ENCODE measurements around the gene TANC1. TPM values are rescaled to one million over a fixed set of nuclear protein-coding genes. Genes with fewer than 3 reads are reported as not detected.

Gene TANC1
- total and polyA plus RNA-seq, 2 experiments from 2014 or later = 2.8 to 9.5 TPM

DNA sequence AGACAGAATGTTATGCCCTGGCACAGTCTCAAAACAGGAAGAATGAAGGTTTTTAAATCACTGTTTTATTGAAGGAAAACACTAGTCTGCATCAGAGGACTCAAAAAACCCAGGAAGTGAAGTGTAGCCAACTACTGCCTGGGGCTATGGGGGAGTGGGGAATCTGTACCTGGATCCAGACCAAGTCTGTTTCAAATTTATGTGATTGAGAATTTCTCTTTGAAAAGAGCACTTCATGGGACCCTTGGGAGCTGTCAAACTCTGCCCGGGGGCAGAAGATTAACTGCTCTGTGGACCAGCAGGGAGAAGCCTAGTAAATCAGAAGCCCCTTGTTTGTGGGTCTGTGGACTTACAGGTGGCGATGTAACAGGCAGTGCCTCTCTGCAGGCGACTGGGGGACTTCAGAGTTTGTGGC, 45.3 kb upstream of the TANC1 start:
- Histone ChIP-seq H3K27me3 (ENCODE audit: insufficient read depth) (no peaks in the 10 kb centered on the region), H3K4me3 (no peak overlapping the region), H3K27ac (ENCODE audit: low read depth) (no peak overlapping the region), H3K9me2 (ENCODE audit: insufficient read depth) (no peaks in the 10 kb centered on the region; the same call in none of the 2 replicates), H3F3A (replicated peaks; ENCODE audit: low read depth) (no peaks in the 10 kb centered on the region), H4K20me1 (replicated peaks; ENCODE audit: insufficient read depth) (no peaks in the 10 kb centered on the region), H3K79me2 (replicated peaks; ENCODE audit: insufficient read depth) (no peaks in the 10 kb centered on the region), H2AFZ (peak overlapping the region; percentile 45), H3K4me1 (ENCODE audit: insufficient read depth) (peaks cover 25% of the 10 kb centered on the region), H3K36me3 (ENCODE audit: insufficient read depth) (no peaks in the 10 kb centered on the region), H3K4me2 (0 out of 2 replicates have a peak overlapping the region, but pooled peaks have one; percentile 21)
- ATAC-seq = peak; percentile 76
- DNase-seq (ENCODE audit: low spot score) = peak; percentile 23
- Mint-ChIP-seq H3K27ac (no peak overlapping the region; the same call in 1 of the 2 replicates), H3K36me3 (ENCODE audit: low read depth) (no peaks in the 10 kb centered on the region), H3K4me3 (no peak overlapping the region), H3K4me1 (peaks cover 25% of the 10 kb centered on the region), H3K9me3 (peaks cover 10% of the 10 kb centered on the region; the same call in 2 of the 3 replicates), H3K27me3 (ENCODE audit: insufficient read depth, low read depth, poor library complexity) (peaks cover 3% of the 10 kb centered on the region)
- TF ChIP-seq, protein P1, sequence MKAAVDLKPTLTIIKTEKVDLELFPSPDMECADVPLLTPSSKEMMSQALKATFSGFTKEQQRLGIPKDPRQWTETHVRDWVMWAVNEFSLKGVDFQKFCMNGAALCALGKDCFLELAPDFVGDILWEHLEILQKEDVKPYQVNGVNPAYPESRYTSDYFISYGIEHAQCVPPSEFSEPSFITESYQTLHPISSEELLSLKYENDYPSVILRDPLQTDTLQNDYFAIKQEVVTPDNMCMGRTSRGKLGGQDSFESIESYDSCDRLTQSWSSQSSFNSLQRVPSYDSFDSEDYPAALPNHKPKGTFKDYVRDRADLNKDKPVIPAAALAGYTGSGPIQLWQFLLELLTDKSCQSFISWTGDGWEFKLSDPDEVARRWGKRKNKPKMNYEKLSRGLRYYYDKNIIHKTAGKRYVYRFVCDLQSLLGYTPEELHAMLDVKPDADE (IDR thresholded peaks at IDR 0.05) = no peak
- TF ChIP-seq, protein P2, sequence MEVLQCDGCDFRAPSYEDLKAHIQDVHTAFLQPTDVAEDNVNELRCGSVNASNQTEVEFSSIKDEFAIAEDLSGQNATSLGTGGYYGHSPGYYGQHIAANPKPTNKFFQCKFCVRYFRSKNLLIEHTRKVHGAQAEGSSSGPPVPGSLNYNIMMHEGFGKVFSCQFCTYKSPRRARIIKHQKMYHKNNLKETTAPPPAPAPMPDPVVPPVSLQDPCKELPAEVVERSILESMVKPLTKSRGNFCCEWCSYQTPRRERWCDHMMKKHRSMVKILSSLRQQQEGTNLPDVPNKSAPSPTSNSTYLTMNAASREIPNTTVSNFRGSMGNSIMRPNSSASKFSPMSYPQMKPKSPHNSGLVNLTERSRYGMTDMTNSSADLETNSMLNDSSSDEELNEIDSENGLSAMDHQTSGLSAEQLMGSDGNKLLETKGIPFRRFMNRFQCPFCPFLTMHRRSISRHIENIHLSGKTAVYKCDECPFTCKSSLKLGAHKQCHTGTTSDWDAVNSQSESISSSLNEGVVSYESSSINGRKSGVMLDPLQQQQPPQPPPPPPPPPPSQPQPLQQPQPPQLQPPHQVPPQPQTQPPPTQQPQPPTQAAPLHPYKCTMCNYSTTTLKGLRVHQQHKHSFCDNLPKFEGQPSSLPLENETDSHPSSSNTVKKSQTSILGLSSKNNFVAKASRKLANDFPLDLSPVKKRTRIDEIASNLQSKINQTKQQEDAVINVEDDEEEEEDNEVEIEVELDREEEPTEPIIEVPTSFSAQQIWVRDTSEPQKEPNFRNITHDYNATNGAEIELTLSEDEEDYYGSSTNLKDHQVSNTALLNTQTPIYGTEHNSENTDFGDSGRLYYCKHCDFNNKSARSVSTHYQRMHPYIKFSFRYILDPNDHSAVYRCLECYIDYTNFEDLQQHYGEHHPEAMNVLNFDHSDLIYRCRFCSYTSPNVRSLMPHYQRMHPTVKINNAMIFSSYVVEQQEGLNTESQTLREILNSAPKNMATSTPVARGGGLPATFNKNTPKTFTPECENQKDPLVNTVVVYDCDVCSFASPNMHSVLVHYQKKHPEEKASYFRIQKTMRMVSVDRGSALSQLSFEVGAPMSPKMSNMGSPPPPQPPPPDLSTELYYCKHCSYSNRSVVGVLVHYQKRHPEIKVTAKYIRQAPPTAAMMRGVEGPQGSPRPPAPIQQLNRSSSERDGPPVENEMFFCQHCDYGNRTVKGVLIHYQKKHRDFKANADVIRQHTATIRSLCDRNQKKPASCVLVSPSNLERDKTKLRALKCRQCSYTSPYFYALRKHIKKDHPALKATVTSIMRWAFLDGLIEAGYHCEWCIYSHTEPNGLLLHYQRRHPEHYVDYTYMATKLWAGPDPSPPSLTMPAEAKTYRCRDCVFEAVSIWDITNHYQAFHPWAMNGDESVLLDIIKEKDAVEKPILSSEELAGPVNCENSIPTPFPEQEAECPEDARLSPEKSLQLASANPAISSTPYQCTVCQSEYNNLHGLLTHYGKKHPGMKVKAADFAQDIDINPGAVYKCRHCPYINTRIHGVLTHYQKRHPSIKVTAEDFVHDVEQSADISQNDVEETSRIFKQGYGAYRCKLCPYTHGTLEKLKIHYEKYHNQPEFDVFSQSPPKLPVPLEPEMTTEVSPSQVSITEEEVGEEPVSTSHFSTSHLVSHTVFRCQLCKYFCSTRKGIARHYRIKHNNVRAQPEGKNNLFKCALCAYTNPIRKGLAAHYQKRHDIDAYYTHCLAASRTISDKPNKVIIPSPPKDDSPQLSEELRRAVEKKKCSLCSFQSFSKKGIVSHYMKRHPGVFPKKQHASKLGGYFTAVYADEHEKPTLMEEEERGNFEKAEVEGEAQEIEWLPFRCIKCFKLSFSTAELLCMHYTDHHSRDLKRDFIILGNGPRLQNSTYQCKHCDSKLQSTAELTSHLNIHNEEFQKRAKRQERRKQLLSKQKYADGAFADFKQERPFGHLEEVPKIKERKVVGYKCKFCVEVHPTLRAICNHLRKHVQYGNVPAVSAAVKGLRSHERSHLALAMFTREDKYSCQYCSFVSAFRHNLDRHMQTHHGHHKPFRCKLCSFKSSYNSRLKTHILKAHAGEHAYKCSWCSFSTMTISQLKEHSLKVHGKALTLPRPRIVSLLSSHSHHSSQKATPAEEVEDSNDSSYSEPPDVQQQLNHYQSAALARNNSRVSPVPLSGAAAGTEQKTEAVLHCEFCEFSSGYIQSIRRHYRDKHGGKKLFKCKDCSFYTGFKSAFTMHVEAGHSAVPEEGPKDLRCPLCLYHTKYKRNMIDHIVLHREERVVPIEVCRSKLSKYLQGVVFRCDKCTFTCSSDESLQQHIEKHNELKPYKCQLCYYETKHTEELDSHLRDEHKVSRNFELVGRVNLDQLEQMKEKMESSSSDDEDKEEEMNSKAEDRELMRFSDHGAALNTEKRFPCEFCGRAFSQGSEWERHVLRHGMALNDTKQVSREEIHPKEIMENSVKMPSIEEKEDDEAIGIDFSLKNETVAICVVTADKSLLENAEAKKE (CRISPR knock-in tag; IDR thresholded peaks at IDR 0.05) = 0 out of 2 replicates have a peak, but pooled peaks have one; percentile 3
- no peak for TF ChIP-seq STAT1 (IDR thresholded peaks at IDR 0.05; ENCODE audit: unreplicated experiment)

DNA sequence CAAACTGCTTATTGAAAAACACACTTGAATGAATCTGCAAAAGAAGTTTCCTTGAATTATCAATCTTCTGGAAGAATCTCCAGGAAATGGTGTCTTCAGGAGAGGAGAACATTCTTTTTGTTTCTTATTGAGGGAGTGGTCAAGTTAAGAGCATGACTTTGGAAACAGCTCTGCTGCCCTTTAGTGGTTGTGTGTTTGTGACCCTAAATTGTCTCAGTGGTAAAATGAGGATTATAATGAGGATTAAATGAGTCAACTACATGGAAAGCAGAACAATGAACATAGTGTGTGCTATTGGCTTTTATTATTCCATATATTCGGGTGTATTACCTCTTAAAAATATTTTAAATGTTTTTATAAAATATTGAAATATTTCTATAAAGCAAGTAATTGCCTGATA, 44.8 kb upstream of the TANC1 start:
- Histone ChIP-seq H3K4me2 (no peak overlapping the region), H3K27me3 (ENCODE audit: insufficient read depth) (no peaks in the 10 kb centered on the region), H3K36me3 (ENCODE audit: insufficient read depth) (no peaks in the 10 kb centered on the region), H3K27ac (ENCODE audit: low read depth) (no peak overlapping the region), H3K4me3 (no peak overlapping the region), H3K4me1 (ENCODE audit: insufficient read depth) (peaks cover 25% of the 10 kb centered on the region), H3K79me2 (replicated peaks; ENCODE audit: insufficient read depth) (no peaks in the 10 kb centered on the region), H3K9me2 (ENCODE audit: insufficient read depth) (no peaks in the 10 kb centered on the region; the same call in none of the 2 replicates), H4K20me1 (replicated peaks; ENCODE audit: insufficient read depth) (no peaks in the 10 kb centered on the region), H2AFZ (peak overlapping the region; percentile 45), H3F3A (replicated peaks; ENCODE audit: low read depth) (no peaks in the 10 kb centered on the region)
- Mint-ChIP-seq H3K27ac (no peak overlapping the region), H3K4me3 (no peak overlapping the region), H3K9me3 (peaks cover 10% of the 10 kb centered on the region; the same call in 2 of the 3 replicates), H3K36me3 (ENCODE audit: low read depth) (no peaks in the 10 kb centered on the region), H3K4me1 (peaks cover 25% of the 10 kb centered on the region), H3K27me3 (ENCODE audit: insufficient read depth, low read depth, poor library complexity) (peaks cover 3% of the 10 kb centered on the region)
- ATAC-seq (no peak), DNase-seq (ENCODE audit: low spot score) (peak; percentile 16)
- TF ChIP-seq, protein P1 (IDR thresholded peaks at IDR 0.05) = no peak
- TF ChIP-seq, protein P3, sequence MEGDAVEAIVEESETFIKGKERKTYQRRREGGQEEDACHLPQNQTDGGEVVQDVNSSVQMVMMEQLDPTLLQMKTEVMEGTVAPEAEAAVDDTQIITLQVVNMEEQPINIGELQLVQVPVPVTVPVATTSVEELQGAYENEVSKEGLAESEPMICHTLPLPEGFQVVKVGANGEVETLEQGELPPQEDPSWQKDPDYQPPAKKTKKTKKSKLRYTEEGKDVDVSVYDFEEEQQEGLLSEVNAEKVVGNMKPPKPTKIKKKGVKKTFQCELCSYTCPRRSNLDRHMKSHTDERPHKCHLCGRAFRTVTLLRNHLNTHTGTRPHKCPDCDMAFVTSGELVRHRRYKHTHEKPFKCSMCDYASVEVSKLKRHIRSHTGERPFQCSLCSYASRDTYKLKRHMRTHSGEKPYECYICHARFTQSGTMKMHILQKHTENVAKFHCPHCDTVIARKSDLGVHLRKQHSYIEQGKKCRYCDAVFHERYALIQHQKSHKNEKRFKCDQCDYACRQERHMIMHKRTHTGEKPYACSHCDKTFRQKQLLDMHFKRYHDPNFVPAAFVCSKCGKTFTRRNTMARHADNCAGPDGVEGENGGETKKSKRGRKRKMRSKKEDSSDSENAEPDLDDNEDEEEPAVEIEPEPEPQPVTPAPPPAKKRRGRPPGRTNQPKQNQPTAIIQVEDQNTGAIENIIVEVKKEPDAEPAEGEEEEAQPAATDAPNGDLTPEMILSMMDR (conservative IDR thresholded peaks at IDR 0.05; ENCODE audit: low read depth in 2 of 2) = 0 out of 4 replicates have a peak, but pooled peaks of 1 of the 2 experiments have one; percentile 1
